OCI-LY1 (cell line): ENCODE data around the gene ADAM12.
A peak's percentile ranks its signal among the peaks of the same experiment; 100 is the strongest.

Experiments used
- H2AFZ ChIP-seq: fragments of 200-600 bp; sonication (generic), shearing (Covaris generic); 2 replicates; pipeline ENCODE4 v1.6.0; 2014; ENCODE audit warnings: antibody characterized with exemption, mild to moderate bottlenecking, low read length
- H3F3A ChIP-seq: fragments of 200-600 bp; sonication (generic), shearing (Covaris generic); 2 replicates; pipeline ENCODE4 v1.6.0; 2014; ENCODE audit warnings: mild to moderate bottlenecking, antibody characterized with exemption, low read length, moderate library complexity; ENCODE audit not compliant: insufficient read depth
- H3K27ac ChIP-seq: fragments of 200-600 bp; sonication (generic); 2 replicates; pipeline ENCODE4 v1.5.1; 2014; ENCODE audit warnings: low read length, mixed run types, mild to moderate bottlenecking, low read depth; ENCODE audit not compliant: poor library complexity, severe bottlenecking
- H3K27me3 ChIP-seq: fragments of 200-600 bp; sonication (generic); 2 replicates; pipeline ENCODE4 v1.6.0; 2014; ENCODE audit warnings: antibody characterized with exemption, mild to moderate bottlenecking, low read length, moderate library complexity; ENCODE audit not compliant: insufficient read depth
- H3K36me3 ChIP-seq: fragments of 200-600 bp; sonication (generic); 2 replicates; pipeline ENCODE4 v1.6.1; 2014; ENCODE audit warnings: mild to moderate bottlenecking, antibody characterized with exemption, low read length, moderate library complexity, mixed read lengths; ENCODE audit not compliant: insufficient read depth
- H3K4me1 ChIP-seq: fragments of 200-600 bp; sonication (generic); 2 replicates; pipeline ENCODE4 v1.5.1; 2014; ENCODE audit warnings: mild to moderate bottlenecking, low read length, moderate library complexity; ENCODE audit not compliant: insufficient read depth, severe bottlenecking
- H3K4me2 ChIP-seq: fragments of 200-600 bp; sonication (generic), shearing (Covaris generic); 2 replicates; pipeline ENCODE4 v1.6.1; 2014; ENCODE audit warnings: low read length
- H3K4me3 ChIP-seq: fragments of 200-600 bp; sonication (generic); 2 replicates; pipeline ENCODE4 v1.5.1; 2014; ENCODE audit warnings: low read length, low read depth, mild to moderate bottlenecking, mixed read lengths; ENCODE audit not compliant: poor library complexity, severe bottlenecking
- H3K79me2 ChIP-seq: fragments of 200-600 bp; shearing (Covaris generic); 2 replicates; pipeline ENCODE4 v1.6.1; 2016; ENCODE audit warnings: mixed run types, low read length, mixed read lengths; ENCODE audit not compliant: insufficient read depth
- H3K9ac ChIP-seq: fragments of 200-600 bp; sonication (generic), shearing (Covaris generic); 2 replicates; pipeline ENCODE4 v1.6.1; 2014; ENCODE audit warnings: mild to moderate bottlenecking, low read length, mixed read lengths
- H3K9me2 ChIP-seq: fragments of 200-600 bp; sonication (generic), shearing (Covaris generic); 2 replicates; pipeline ENCODE4 v1.6.1; 2014; ENCODE audit warnings: low read depth, mild to moderate bottlenecking, low read length, mixed read lengths
- H3K9me3 ChIP-seq: fragments of 200-600 bp; shearing (Covaris generic); 2 replicates; pipeline ENCODE4 v1.6.1; 2014; ENCODE audit warnings: low read length, mixed read lengths
- H4K20me1 ChIP-seq: fragments of 200-600 bp; sonication (generic), shearing (Covaris generic); 2 replicates; pipeline ENCODE4 v1.6.0; 2016; ENCODE audit warnings: mild to moderate bottlenecking, low read length; ENCODE audit not compliant: insufficient read depth
- CTCF ChIP-seq: fragments of 200-600 bp; sonication (generic), shearing (Covaris generic); IDR thresholded peaks from 2 replicates; pipeline ENCODE4 v1.5.1; 2017; ENCODE audit warnings: mild to moderate bottlenecking, antibody characterized with exemption, low read length, moderate library complexity, mixed read lengths
- EZH2 ChIP-seq: fragments of 200-600 bp; sonication (generic), shearing (Covaris generic); IDR thresholded peaks from 2 replicates; pipeline ENCODE4 v1.8.0; 2017; ENCODE audit warnings: borderline replicate concordance, mixed run types, mild to moderate bottlenecking, antibody characterized with exemption, low read length, moderate library complexity, mixed read lengths

Gene ADAM12

GRCh38 chr10:126098226-126098581, 290.1 kb downstream of the ADAM12 start:
- H3K4me1 ChIP-seq: no peaks in the 10 kb centered on the region
- no peaks in the 10 kb centered on the region for H3K9me3 ChIP-seq
- peaks cover 3% of the 10 kb centered on the region; the same call in 1 of the 2 replicates for H3K27me3 ChIP-seq
- H3K4me2 ChIP-seq: no peak overlapping the region
- H3K9me2 ChIP-seq: no peaks in the 10 kb centered on the region
- no peak overlapping the region for H3K9ac ChIP-seq
- no peaks in the 10 kb centered on the region for H3K36me3 ChIP-seq
- H3K4me3 ChIP-seq: no peak overlapping the region
- H4K20me1 ChIP-seq: no peaks in the 10 kb centered on the region
- TF ChIP-seq EZH2: no peak
- TF ChIP-seq CTCF: no peak
- no peak overlapping the region for H2AFZ ChIP-seq
- no peaks in the 10 kb centered on the region for H3F3A ChIP-seq
- H3K27ac ChIP-seq: no peak overlapping the region
- no peaks in the 10 kb centered on the region for H3K79me2 ChIP-seq

- Histone ChIP-seq H3K9me3 (no peaks in the 10 kb centered on the region), H3K36me3 (no peaks in the 10 kb centered on the region), H3K79me2 (no peaks in the 10 kb centered on the region), H3K9ac (no peak overlapping the region), H3K9me2 (no peaks in the 10 kb centered on the region), H3F3A (no peaks in the 10 kb centered on the region), H3K27me3 (peaks cover 3% of the 10 kb centered on the region; the same call in 1 of the 2 replicates), H2AFZ (no peak overlapping the region), H3K27ac (no peak overlapping the region), H3K4me2 (no peak overlapping the region), H4K20me1 (no peaks in the 10 kb centered on the region), H3K4me3 (no peak overlapping the region), H3K4me1 (no peaks in the 10 kb centered on the region)
- peak; percentile 39; the same call in 1 of the 2 replicates for TF ChIP-seq CTCF
- TF ChIP-seq EZH2: no peak
Measured at GRCh38 chr10:126097558-126098225, 290.6 kb downstream of the ADAM12 start.

GRCh38 chr10:126094537-126094936, 293.7 kb downstream of the ADAM12 start:
- no peak for TF ChIP-seq EZH2
- no peak for TF ChIP-seq CTCF
- Histone ChIP-seq H3K4me1 (no peaks in the 10 kb centered on the region), H3K9me2 (no peaks in the 10 kb centered on the region), H2AFZ (no peak overlapping the region), H3K4me3 (no peak overlapping the region), H3K9ac (no peak overlapping the region), H3F3A (no peaks in the 10 kb centered on the region), H3K4me2 (no peak overlapping the region), H3K27me3 (peaks cover 3% of the 10 kb centered on the region; the same call in 1 of the 2 replicates), H3K9me3 (no peaks in the 10 kb centered on the region), H3K36me3 (no peaks in the 10 kb centered on the region), H3K79me2 (no peaks in the 10 kb centered on the region), H4K20me1 (no peaks in the 10 kb centered on the region), H3K27ac (no peak overlapping the region)
